PC-9 (cell line): ENCODE measurements around the gene CKB. TPM values are rescaled to one million over a fixed set of nuclear protein-coding genes. Genes with fewer than 3 reads are reported as not detected.

Experiments used
- BruUV-seq: library from RNA; stranded (reverse); fragments of 400-500 nt; replicated peaks from 2 replicates; lab custom pipeline; 2021; lab: Mats Ljungman, UMichigan
- CTCF ChIA-PET: fragments of 300-600 bp; sonication (Branson Sonifier 250); formaldehyde crosslinking; loops from one replicate; lab custom pipeline; 2022; ENCODE audit warnings: antibody characterized with exemption; lab: Charles Lee
- POLR2A ChIA-PET: fragments of 300-600 bp; sonication (Branson Sonifier 250); formaldehyde crosslinking; loops from one replicate; lab custom pipeline; 2022; ENCODE audit warnings: antibody characterized with exemption; ENCODE audit not compliant: unreplicated experiment; lab: Charles Lee
- DNase-seq, 2 experiments: peaks; one replicate each; pipeline versions ENCODE4 v3.0.0 to v3.0.0-alpha.2; 2015 to 2022; ENCODE audit warnings: mixed read lengths in 1 of 2
- H2AFZ ChIP-seq: fragments of 200-600 bp; sonication (generic); 2 replicates; pipeline ENCODE4 v1.8.1; 2017; ENCODE audit warnings: antibody characterized with exemption
- H3F3A ChIP-seq: fragments of 200-600 bp; sonication (generic); 2 replicates; pipeline ENCODE4 v1.8.1; 2017; ENCODE audit warnings: antibody characterized with exemption, mild to moderate bottlenecking, low read depth; ENCODE audit not compliant: insufficient read depth
- H3K27ac ChIP-seq: fragments of 200-600 bp; sonication (generic); 2 replicates; pipeline ENCODE4 v1.6.1; 2016; ENCODE audit warnings: mixed run types
- H3K27me3 ChIP-seq: fragments of 200-600 bp; sonication (generic); 2 replicates; pipeline ENCODE4 v1.6.1; 2016; ENCODE audit warnings: low read depth, mixed run types; ENCODE audit not compliant: insufficient read depth
- H3K36me3 ChIP-seq: fragments of 200-600 bp; sonication (generic); 2 replicates; pipeline ENCODE4 v1.6.1; 2016; ENCODE audit warnings: low read depth, mixed run types
- H3K4me1 ChIP-seq: fragments of 200-600 bp; sonication (generic); replicated peaks from 2 replicates; pipeline ENCODE4 v1.6.1; 2016; ENCODE audit warnings: mixed run types; ENCODE audit not compliant: insufficient read depth
- H3K4me2 ChIP-seq: fragments of 200-600 bp; sonication (generic); 2 replicates; pipeline ENCODE4 v1.6.1; 2017; ENCODE audit warnings: mixed run types
- H3K4me3 ChIP-seq: fragments of 200-600 bp; sonication (generic); 2 replicates; pipeline ENCODE4 v1.6.1; 2016; ENCODE audit warnings: mixed run types
- H3K79me2 ChIP-seq: fragments of 200-600 bp; sonication (generic); 2 replicates; pipeline ENCODE4 v1.6.1; 2017; ENCODE audit warnings: low read depth, mixed run types
- H3K9me2 ChIP-seq: fragments of 200-600 bp; sonication (generic); 2 replicates; pipeline ENCODE4 v1.8.1; 2017; ENCODE audit warnings: mild to moderate bottlenecking; ENCODE audit not compliant: insufficient read depth
- H3K9me3 ChIP-seq: fragments of 200-600 bp; sonication (generic); 2 replicates; pipeline ENCODE4 v1.8.1; 2016; ENCODE audit warnings: low read depth; ENCODE audit not compliant: insufficient read depth
- H4K20me1 ChIP-seq: fragments of 200-600 bp; sonication (generic); 2 replicates; pipeline ENCODE4 v1.8.1; 2017; ENCODE audit not compliant: insufficient read depth
- CTCF ChIP-seq: fragments of 200-600 bp; sonication (generic); conservative IDR thresholded peaks from 2 replicates; pipeline ENCODE4 v1.6.1; 2017; ENCODE audit warnings: mixed run types, antibody characterized with exemption, mild to moderate bottlenecking, moderate library complexity
- EZH2 ChIP-seq: fragments of 200-600 bp; sonication (generic); IDR thresholded peaks from 2 replicates; pipeline ENCODE4 v1.8.0; 2017; ENCODE audit warnings: antibody characterized with exemption, low read depth
- intact Hi-C: fragments of 100-400 bp; cut with micrococcal nuclease; formaldehyde crosslinking; loops from one replicate; pipeline ENCODE4 v1.10.0; 2022; ENCODE audit not compliant: unreplicated experiment
- total RNA-seq: library from RNA; stranded (reverse); gene quantifications from 2 replicates; pipeline ENCODE4 v1.2.3, GENCODE V29; 2021

CKB gene
- total RNA-seq, 1 experiment from 2014 or later = 64.4 TPM

GRCh38 chr14:103529383-103530365, 7.0 kb upstream of the CKB start:
- intact Hi-C loops = loop anchor here (1.0 kb wide), 1 partner anchor 11 kb away; no protein-coding TSS in a partner anchor
- TSS peak; percentile 62 for BruUV-seq

GRCh38 chr14:103528587-103529382, 6.2 kb upstream of the CKB start, which contains the start of gene TRMT61A:
TRMT61A (plus strand) TSS chr14:103529196; CDS start chr14:103529979, 783 bp downstream.
- BruUV-seq = TSS peak; percentile 74
- Histone ChIP-seq H3K36me3 (peaks cover 18% of the 10 kb centered on the region; the same call in 1 of the 2 replicates), H3K79me2 (peaks cover 44% of the 10 kb centered on the region), H2AFZ (peak within 1 kb of the TSS; percentile 87), H3K27ac (peak within 1 kb of the TSS; percentile 23), H4K20me1 (peaks cover 32% of the 10 kb centered on the region), H3K27me3 (no peaks in the 10 kb centered on the region), H3K9me3 (no peaks in the 10 kb centered on the region), H3F3A (peaks cover 38% of the 10 kb centered on the region), H3K4me2 (peak within 1 kb of the TSS; percentile 97), H3K4me1 (peaks cover 23% of the 10 kb centered on the region), H3K4me3 (peak within 1 kb of the TSS; percentile 79), H3K9me2 (no peaks in the 10 kb centered on the region)
- intact Hi-C loops = loop anchor here (1.0 kb wide), 1 partner anchor 12 kb away; no protein-coding TSS in a partner anchor
- ChIA-PET POLR2A (interaction anchor here (0.5 to 1.2 kb wide), 6 partner anchors 11 to 1136 kb away, joined by 3 to 10 read pairs (median 5); no protein-coding TSS in a partner anchor), CTCF (interaction anchor here (0.7 to 1.9 kb wide), 4 partner anchors 10 to 194 kb away, joined by 3 to 10 read pairs (median 4); no protein-coding TSS in a partner anchor)
- no peak for TF ChIP-seq EZH2
- no peak for TF ChIP-seq CTCF
- DNase-seq = peak; percentile 89 to 93

More at GRCh38 chr14:103529383-103530365, 7.0 kb upstream of the CKB start:
- no peak for DNase-seq
- peaks cover 34% of the 10 kb centered on the region for H4K20me1 ChIP-seq
- CTCF ChIA-PET = interaction anchor here (0.6 to 1.9 kb wide), 4 partner anchors 12 to 194 kb away, joined by 4 to 10 read pairs (median 4); no protein-coding TSS in a partner anchor
- H3K9me3 ChIP-seq = no peaks in the 10 kb centered on the region
- TF ChIP-seq CTCF (no peak), EZH2 (no peak)
- peak overlapping the region; percentile 79 for H3K4me3 ChIP-seq
- H3K4me1 ChIP-seq = peaks cover 23% of the 10 kb centered on the region
- peak overlapping the region; percentile 95 for H3K4me2 ChIP-seq
- POLR2A ChIA-PET = interaction anchor here (0.5 to 1.2 kb wide), 3 partner anchors 10 to 224 kb away, joined by 3 to 10 read pairs (median 5); no protein-coding TSS in a partner anchor
- H3K27ac ChIP-seq = peak overlapping the region; percentile 6; the same call in 1 of the 2 replicates
- peaks cover 44% of the 10 kb centered on the region for H3K79me2 ChIP-seq
- peak overlapping the region; percentile 85 for H2AFZ ChIP-seq
- no peaks in the 10 kb centered on the region for H3K27me3 ChIP-seq
- peaks cover 18% of the 10 kb centered on the region; the same call in 1 of the 2 replicates for H3K36me3 ChIP-seq
- peaks cover 29% of the 10 kb centered on the region; the same call in 1 of the 2 replicates for H3F3A ChIP-seq
- no peaks in the 10 kb centered on the region for H3K9me2 ChIP-seq
